Fibroblast of pulmonary artery (primary cell): ENCODE results near the gene PCBP2.

Experiments
- DNase-seq: peaks from one replicate; pipeline ENCODE4 v3.0.0-alpha.2; 2010; ENCODE audit warnings: low read depth
- H3K4me3 ChIP-seq: replicated peaks from 2 replicates; pipeline ENCODE4 v1.5.1; 2011; ENCODE audit warnings: low read depth, mild to moderate bottlenecking, control low read depth, low read length, moderate library complexity
- TF ChIP-seq, protein P1 (sequence below): IDR thresholded peaks from 2 replicates; pipeline ENCODE4 v1.5.1; 2011; ENCODE audit warnings: mild to moderate bottlenecking, control low read depth, low read length, inconsistent platforms; ENCODE audit errors: missing control alignments

PCBP2 gene

DNA sequence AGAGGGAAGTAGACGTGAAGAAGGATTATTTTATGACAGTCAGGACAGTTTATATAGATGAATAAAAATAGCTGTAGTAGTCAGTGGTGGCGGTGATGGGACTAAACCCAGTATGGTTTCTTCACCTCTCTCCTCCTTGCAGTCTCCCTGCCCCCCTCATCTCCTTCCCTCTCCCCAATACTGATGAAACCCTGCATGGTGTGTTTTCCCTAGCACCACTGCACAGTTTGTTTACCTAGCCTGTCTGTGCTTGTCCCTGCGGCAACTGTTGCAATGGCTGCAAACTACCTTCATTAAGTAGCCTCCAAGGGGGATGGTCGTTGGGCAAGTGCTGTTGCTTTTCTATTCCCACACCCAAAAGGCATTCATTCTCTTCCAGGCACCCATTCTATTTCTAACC, 14.7 kb downstream of the PCBP2 start:
- TF ChIP-seq, protein P1, sequence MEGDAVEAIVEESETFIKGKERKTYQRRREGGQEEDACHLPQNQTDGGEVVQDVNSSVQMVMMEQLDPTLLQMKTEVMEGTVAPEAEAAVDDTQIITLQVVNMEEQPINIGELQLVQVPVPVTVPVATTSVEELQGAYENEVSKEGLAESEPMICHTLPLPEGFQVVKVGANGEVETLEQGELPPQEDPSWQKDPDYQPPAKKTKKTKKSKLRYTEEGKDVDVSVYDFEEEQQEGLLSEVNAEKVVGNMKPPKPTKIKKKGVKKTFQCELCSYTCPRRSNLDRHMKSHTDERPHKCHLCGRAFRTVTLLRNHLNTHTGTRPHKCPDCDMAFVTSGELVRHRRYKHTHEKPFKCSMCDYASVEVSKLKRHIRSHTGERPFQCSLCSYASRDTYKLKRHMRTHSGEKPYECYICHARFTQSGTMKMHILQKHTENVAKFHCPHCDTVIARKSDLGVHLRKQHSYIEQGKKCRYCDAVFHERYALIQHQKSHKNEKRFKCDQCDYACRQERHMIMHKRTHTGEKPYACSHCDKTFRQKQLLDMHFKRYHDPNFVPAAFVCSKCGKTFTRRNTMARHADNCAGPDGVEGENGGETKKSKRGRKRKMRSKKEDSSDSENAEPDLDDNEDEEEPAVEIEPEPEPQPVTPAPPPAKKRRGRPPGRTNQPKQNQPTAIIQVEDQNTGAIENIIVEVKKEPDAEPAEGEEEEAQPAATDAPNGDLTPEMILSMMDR: no peak
- DNase-seq: no peak
- no peak overlapping the region for H3K4me3 ChIP-seq

DNA sequence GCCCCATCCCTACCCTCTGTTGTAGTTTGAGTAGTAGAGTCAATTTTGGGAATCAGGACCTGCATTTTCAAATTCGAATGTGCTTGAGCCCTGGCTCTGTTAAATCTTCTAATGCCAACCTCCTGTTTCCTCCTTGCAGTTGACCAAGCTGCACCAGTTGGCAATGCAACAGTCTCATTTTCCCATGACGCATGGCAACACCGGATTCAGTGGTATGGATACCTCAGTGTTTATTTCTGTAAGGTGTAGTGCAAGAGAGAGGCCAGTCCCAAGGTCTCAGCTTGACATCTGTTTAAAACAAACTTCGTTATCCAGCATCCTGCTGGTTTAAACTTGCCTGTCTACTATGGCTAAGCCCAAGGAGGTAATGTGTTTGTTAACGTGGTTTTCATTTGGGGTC, 15.2 kb downstream of the PCBP2 start:
- H3K4me3 ChIP-seq: no peak overlapping the region
- TF ChIP-seq, protein P1: no peak
- no peak for DNase-seq

DNA sequence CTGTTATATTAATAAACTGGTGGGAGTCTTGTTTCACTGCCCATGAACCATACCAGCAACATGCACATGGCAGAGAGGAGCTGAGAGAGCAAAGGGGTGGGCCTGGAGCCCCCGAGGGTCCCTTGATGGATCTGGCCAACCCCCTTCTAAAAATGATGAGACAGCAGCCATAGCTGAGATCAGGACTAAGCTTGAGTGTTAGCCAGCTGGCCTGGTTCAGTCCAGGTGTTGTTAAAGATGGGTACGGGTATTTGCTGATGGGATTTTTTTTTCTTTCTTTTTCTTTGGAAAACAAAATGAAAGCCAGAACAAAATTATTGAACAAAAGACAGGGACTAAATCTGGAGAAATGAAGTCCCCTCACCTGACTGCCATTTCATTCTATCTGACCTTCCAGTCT, 16.0 kb downstream of the PCBP2 start:
- no peak for DNase-seq
- TF ChIP-seq, protein P1: no peak
- no peak overlapping the region for H3K4me3 ChIP-seq

DNA sequence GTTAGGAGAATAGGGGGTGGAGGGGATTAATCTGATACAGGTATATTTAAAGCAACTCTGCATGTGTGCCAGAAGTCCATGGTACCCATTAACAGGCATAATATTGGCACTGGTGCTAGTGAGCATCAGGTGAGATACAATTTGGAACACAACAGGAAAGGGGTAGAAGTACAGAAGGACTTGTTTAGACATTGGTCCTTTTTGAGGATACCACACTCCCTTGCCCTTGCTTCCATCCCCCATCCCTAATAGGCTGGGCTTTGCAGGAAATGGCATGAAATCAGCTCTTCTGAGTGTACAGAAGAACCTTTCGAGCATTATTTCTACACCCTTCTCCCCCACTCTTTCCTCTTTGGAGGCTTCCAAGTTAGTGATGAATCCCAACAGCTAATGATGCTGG, 16.4 kb downstream of the PCBP2 start:
- DNase-seq: no peak
- H3K4me3 ChIP-seq: no peak overlapping the region
- TF ChIP-seq, protein P1: no peak

DNA sequence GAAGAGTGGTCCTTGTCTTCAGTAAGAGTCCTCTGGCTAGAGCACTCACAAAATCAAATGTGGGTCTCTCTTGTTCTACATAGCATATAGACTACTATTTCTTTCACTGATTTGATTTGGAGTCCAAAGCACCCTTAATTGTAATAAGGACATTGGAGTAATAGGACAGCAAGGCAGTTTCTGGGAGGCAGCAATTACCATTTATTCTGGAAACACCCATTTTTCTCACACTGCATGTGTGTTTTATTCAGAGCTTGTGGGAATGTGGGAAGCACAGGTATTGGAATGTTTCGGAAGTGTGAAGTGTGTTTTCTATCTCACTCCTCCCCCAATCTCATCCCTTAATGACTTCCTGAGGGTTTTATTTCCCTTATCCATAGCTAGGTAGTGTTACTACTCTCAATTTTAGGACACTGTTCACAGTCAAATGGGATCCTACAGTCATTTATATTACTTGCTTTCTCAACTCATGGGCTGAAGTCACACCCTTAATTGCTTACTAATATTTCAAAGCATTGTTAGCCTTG, 20.2 kb downstream of the PCBP2 start:
- no peak for DNase-seq
- H3K4me3 ChIP-seq: no peak overlapping the region
- TF ChIP-seq, protein P1: no peak

DNA sequence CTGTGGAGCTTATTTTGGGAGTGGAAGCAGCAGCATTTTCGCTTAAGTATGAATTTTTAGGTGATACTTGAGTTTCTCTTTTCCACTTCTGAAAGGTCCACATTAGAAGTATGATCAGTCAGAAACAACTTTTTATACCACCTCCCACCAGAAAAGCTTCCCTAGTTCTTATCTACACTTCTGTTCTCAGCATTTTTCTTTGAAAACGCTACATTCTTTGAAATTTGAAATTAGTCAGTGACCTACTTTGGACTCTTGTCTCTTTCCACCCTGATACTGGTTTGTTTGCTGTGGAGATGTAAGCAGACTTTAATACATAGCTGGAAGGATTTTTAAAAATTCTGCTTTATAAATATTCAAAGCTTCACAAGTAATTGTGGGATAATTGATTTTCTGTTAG, 22.2 kb downstream of the PCBP2 start:
- H3K4me3 ChIP-seq: no peak overlapping the region
- TF ChIP-seq, protein P1: no peak
- DNase-seq: no peak

DNA sequence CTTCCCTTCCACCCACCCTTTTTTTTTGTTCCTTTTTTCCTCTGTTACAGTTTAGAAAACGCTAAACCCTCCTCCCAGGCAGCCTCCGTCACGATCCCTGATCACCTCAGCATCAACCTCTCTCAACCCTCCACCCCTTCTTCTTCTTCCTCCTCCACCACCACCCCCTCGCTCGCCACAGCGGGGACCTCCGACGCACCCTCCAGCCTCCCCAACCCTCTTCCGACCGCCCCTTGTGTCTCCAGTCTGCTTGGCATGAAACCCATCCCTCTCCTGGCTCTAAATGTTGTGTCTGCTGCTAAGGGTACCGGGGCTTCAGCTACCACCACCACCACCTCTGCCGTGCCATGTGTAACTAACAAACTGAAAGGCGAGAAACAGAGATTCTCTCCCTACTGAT, 22.9 kb downstream of the PCBP2 start:
- H3K4me3 ChIP-seq: no peak overlapping the region
- TF ChIP-seq, protein P1: no peak
- DNase-seq: no peak
